ENCODE measurements around the gene TCF19. TPM values are rescaled to one million over a fixed set of nuclear protein-coding genes. Genes with fewer than 3 reads are reported as not detected.

The TCF19 gene
- total RNA-seq, 1 donor, result 20.7 TPM

DNA sequence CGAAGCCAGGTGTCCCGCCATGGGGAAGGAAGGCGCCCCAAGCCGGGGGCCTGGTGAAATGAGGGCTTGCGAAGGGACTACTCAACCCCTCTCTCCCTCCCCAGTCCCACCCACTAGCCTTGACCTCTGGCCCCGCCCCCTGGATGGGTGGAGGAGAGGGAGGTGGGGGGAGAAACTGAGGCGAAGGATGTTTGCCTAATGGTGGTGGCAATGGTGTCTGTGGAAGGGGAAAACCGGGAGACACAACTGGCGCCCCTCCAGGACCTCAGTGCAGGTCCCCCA, 12.2 kb downstream of the TCF19 start, which contains the start of gene POU5F1:
POU5F1 (minus strand) TSS at position 83 of the 282 bp plus-strand sequence; CDS start at position 21, 62 bp downstream.
- DNase-seq (ENCODE audit: low read depth), result no peak

DNA sequence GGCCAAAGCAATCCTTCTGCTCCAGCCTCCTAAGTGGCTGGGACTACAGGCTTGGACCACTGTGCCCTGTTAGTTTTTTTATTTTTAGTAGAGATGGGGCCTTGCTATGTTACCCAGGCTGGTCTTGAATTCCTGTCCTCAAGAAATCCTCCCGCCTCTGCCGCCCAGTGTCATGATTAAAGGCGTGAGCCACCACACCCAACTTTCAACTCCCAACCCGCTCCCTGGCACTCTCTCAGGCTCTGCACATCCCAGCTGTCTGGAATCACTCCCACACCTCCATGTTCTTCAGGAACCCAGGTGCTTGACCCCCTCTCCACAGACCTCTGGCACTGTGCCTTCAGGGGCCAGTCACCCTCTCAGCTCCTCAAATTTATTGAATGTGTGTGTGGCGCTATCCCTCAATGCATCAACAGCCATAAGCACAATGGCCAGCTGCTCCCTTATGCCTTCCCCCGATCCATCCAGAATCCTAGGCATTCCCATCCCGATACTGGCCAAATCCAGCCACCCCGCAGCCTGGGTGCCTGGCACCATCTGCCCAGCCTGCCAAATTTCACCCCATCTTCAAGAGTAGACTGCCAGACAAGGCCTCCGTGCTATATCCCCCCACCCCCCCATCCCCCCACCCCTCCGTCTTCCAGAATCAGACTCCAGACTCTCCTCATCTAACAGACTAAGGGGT, 12.7 kb downstream of the TCF19 start:
- TF ChIP-seq, protein P1, sequence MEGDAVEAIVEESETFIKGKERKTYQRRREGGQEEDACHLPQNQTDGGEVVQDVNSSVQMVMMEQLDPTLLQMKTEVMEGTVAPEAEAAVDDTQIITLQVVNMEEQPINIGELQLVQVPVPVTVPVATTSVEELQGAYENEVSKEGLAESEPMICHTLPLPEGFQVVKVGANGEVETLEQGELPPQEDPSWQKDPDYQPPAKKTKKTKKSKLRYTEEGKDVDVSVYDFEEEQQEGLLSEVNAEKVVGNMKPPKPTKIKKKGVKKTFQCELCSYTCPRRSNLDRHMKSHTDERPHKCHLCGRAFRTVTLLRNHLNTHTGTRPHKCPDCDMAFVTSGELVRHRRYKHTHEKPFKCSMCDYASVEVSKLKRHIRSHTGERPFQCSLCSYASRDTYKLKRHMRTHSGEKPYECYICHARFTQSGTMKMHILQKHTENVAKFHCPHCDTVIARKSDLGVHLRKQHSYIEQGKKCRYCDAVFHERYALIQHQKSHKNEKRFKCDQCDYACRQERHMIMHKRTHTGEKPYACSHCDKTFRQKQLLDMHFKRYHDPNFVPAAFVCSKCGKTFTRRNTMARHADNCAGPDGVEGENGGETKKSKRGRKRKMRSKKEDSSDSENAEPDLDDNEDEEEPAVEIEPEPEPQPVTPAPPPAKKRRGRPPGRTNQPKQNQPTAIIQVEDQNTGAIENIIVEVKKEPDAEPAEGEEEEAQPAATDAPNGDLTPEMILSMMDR (IDR thresholded peaks at IDR 0.05; ENCODE audit: insufficient read depth, low read depth, low read length), result no peak
- DNase-seq (ENCODE audit: low read depth), result no peak

More for the DNA sequence above, 12.2 kb downstream of the TCF19 start, which contains the start of gene POU5F1:
- TF ChIP-seq, protein P1 (IDR thresholded peaks at IDR 0.05; ENCODE audit: insufficient read depth, low read depth, low read length), result no peak
- H3K4me3 ChIP-seq (ENCODE audit: low read depth, low read length), result no peak within 1 kb of the TSS

DNA sequence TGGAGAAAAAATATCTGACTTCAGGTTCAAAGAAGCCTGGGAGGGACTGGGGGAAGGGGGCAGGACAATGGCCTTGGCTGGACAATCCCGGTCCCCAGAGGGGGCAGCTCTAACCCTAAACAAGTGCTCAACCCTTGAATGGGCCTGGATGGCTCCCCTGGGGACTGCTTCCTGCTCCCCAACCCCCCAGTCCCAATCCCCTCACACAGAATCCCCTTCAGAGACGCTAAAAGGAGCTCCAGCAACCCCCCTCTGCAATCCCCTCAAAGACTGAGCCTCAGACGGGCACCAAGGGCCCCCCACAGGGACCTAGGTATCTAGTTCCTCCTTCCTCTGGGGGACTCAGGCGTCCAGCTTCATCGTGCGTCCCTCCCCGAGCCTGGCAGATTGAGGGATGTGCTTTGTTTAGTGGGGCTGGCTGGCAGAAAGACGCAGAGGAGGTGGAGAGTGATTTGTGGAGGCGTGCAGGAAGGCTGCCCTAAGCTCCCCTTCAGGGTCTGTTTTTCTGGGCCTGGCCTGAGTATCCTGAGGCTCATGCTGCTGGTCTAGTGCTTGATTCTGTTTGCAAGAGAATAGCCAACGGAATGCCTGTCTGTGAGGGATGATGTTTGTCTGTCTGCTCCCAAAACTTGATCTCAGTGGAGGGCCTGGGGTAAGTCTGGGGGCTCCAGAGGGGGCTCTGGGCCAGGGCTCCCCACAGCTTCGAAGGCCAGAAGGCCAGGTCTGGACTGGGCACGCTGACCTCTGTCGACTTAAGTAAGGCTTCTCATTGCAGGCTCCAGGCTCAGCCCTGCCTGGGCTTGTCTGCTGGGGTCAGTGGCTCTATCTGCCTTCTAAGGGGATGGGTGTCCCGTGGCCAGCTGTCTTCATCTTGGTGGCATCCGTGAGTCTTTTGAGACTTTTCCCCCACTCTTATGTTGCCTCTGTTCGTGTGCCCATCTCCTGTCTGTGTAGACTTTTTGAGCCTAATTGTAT, 13.8 kb downstream of the TCF19 start:
- TF ChIP-seq, protein P1 (IDR thresholded peaks at IDR 0.05; ENCODE audit: insufficient read depth, low read depth, low read length), result no peak
- DNase-seq (ENCODE audit: low read depth), result no peak

More for the DNA sequence above, 12.7 kb downstream of the TCF19 start:
- H3K4me3 ChIP-seq (ENCODE audit: low read depth, low read length), result no peak overlapping the region

DNA sequence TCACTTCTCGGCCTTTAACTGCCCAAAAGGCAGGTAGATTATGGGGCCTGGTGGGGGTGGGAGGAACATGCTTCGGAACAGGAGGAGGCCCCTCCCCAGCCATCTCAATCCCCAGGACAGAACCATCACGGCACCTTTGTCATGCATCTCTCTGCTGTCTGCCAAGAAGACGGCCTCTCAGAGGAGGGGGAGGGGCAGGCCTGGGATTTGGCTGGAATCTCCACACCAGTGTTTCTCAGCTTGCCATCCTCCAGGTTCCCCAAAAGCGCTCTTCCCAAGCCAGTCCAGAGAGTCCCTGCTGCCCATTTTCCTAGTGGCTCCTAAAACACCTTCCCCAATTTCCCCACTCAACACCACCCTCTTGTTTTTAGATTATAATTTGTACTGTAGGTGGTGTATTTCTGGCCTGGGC, 14.6 kb downstream of the TCF19 start:
- TF ChIP-seq, protein P1 (IDR thresholded peaks at IDR 0.05; ENCODE audit: insufficient read depth, low read depth, low read length), result no peak
- no peak for DNase-seq (ENCODE audit: low read depth)
- no peak overlapping the region for H3K4me3 ChIP-seq (ENCODE audit: low read depth, low read length)

More for the DNA sequence above, 13.8 kb downstream of the TCF19 start:
- no peak overlapping the region for H3K4me3 ChIP-seq (ENCODE audit: low read depth, low read length)

DNA sequence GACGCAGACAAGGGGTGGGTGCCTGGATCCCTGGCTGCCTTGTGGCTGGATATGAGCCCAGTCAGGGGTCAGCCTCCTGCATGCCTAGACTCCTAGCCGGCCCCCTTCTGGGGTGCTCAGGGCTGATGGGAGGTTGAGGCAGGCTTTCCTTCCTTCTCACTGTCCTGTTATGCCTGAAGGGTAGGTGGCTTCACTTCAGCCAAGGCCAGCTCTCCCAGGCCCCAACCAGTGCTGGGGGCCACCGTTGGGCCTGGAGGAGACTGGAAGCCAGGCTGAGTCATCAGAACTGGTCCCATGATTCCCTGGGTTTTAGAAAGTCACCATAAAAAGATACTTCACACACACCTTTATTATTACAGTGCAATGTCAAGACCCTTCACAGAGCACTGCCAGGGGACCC, 15.0 kb downstream of the TCF19 start:
- H3K4me3 ChIP-seq (ENCODE audit: low read depth, low read length), result no peak overlapping the region
- TF ChIP-seq, protein P1 (IDR thresholded peaks at IDR 0.05; ENCODE audit: insufficient read depth, low read depth, low read length), result no peak
- DNase-seq (ENCODE audit: low read depth), result no peak

DNA sequence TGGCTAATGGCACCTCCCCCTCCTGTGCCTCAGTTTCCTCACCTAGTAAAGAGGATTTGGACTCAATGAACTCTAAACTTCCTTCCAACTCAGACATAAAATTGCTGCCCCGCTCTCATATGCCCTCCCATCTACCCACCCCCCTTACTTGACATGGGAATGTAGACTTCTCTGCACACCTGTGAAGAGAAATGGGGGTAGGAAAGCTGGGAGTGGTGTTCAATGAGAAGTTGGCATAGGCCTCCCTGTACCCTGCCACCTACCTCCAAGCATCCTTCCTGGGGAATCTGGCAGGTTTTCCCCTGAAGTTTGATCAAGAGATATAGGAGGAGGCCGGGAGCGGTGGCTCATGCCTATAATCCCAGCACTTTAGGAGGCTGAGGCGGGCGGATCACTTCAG, 16.0 kb downstream of the TCF19 start:
- DNase-seq (ENCODE audit: low read depth), result no peak
- H3K4me3 ChIP-seq (ENCODE audit: low read depth, low read length), result no peak overlapping the region
- TF ChIP-seq, protein P1 (IDR thresholded peaks at IDR 0.05; ENCODE audit: insufficient read depth, low read depth, low read length), result no peak
